CD4-positive, alpha-beta T cell treated with Interleukin-2 at 100 ng/mL for 4 hours (primary cell): ENCODE measurements around the gene SOX14.

ENCODE experiments used
- DNase-seq: peaks from one replicate; pipeline ENCODE4 v3.0.0-alpha.2; 2020; ENCODE audit warnings: low spot score

The SOX14 gene

GRCh38 chr3:137764001-137764433 lies at the start of gene SOX14:
TSS of gene SOX14 (plus strand) at chr3:137764315. CDS start at chr3:137764785, 470 bp downstream.
- DNase-seq: no peak

GRCh38 chr3:137714551-137714950 lies 49.6 kb upstream of the SOX14 start:
- no peak for DNase-seq

- no peak for DNase-seq
Observed at GRCh38 chr3:137724240-137724639, 39.9 kb upstream of the SOX14 start.

GRCh38 chr3:137737208-137737607 lies 26.9 kb upstream of the SOX14 start:
- DNase-seq: no peak

- DNase-seq: no peak
Observed at GRCh38 chr3:137738710-137739109, 25.4 kb upstream of the SOX14 start.

GRCh38 chr3:137743608-137744007 lies 20.5 kb upstream of the SOX14 start:
- DNase-seq: no peak

GRCh38 chr3:137746808-137747207 lies 17.3 kb upstream of the SOX14 start:
- DNase-seq: no peak

GRCh38 chr3:137759505-137759904 lies 4.6 kb upstream of the SOX14 start:
- no peak for DNase-seq

GRCh38 chr3:137760341-137761098 lies 3.6 kb upstream of the SOX14 start:
- DNase-seq: no peak

- DNase-seq: no peak
Observed at GRCh38 chr3:137761099-137761562, 3.0 kb upstream of the SOX14 start.

- DNase-seq: no peak
Observed at GRCh38 chr3:137761563-137762503, 2.3 kb upstream of the SOX14 start.

- DNase-seq: no peak
Observed at GRCh38 chr3:137762674-137763593, 1.2 kb upstream of the SOX14 start.

GRCh38 chr3:137763594-137763938 lies 549 bp upstream of the SOX14 start:
- no peak for DNase-seq

GRCh38 chr3:137764563-137765309 lies 621 bp downstream of the SOX14 start:
- no peak for DNase-seq

GRCh38 chr3:137765310-137766033 lies 1.4 kb downstream of the SOX14 start:
- no peak for DNase-seq

- DNase-seq: no peak
Observed at GRCh38 chr3:137766041-137766875, 2.1 kb downstream of the SOX14 start.

GRCh38 chr3:137766876-137767537 lies 2.9 kb downstream of the SOX14 start:
- DNase-seq: no peak

GRCh38 chr3:137767538-137768360 lies 3.6 kb downstream of the SOX14 start:
- no peak for DNase-seq
